GM18526 (cell line): ENCODE results near the gene CSNK1A1.
A peak's percentile ranks its signal among the peaks of the same experiment; 100 is the strongest.

Source experiments
- POLR2A ChIP-seq: IDR thresholded peaks from 3 replicates; pipeline ENCODE4 v1.6.1; 2011; ENCODE audit not compliant: insufficient read length; ENCODE audit errors: extremely low read depth

Gene CSNK1A1

GRCh38 chr5:149551227-149552037, at the start of gene CSNK1A1:
Gene CSNK1A1, minus strand, starts transcription at chr5:149551439. Its CDS starts 475 bp downstream, at chr5:149550964.
- peak; percentile 92 for TF ChIP-seq POLR2A

- TF ChIP-seq POLR2A: no peak
These were observed 49.7 kb upstream of the CSNK1A1 start for GRCh38 chr5:149600932-149601331.

GRCh38 chr5:149599375-149599774, 48.1 kb upstream of the CSNK1A1 start:
- no peak for TF ChIP-seq POLR2A

GRCh38 chr5:149598966-149599365, 47.7 kb upstream of the CSNK1A1 start:
- no peak for TF ChIP-seq POLR2A

- TF ChIP-seq POLR2A: no peak
These were observed 46.4 kb upstream of the CSNK1A1 start for GRCh38 chr5:149597618-149598017.

- no peak for TF ChIP-seq POLR2A
These were observed 45.5 kb upstream of the CSNK1A1 start for GRCh38 chr5:149596712-149597111.

- no peak for TF ChIP-seq POLR2A
These were observed 43.1 kb upstream of the CSNK1A1 start for GRCh38 chr5:149594206-149594895.

GRCh38 chr5:149593370-149593769, 42.1 kb upstream of the CSNK1A1 start:
- no peak for TF ChIP-seq POLR2A

- TF ChIP-seq POLR2A: no peak
These were observed 37.7 kb upstream of the CSNK1A1 start for GRCh38 chr5:149588936-149589335.

GRCh38 chr5:149586708-149587318, 35.6 kb upstream of the CSNK1A1 start:
- TF ChIP-seq POLR2A: no peak

GRCh38 chr5:149585910-149586309, 34.7 kb upstream of the CSNK1A1 start:
- TF ChIP-seq POLR2A: no peak

GRCh38 chr5:149584121-149584520, 32.9 kb upstream of the CSNK1A1 start:
- no peak for TF ChIP-seq POLR2A

- no peak for TF ChIP-seq POLR2A
These were observed 32.2 kb upstream of the CSNK1A1 start for GRCh38 chr5:149583394-149583793.

GRCh38 chr5:149581931-149582768, 30.9 kb upstream of the CSNK1A1 start:
- no peak for TF ChIP-seq POLR2A
